HL-60 (cell line): Measurements from ENCODE around the gene EARS2.

Experiments used
- DNase-seq, 2 experiments: peaks; one replicate each; pipeline ENCODE4 v3.0.0-alpha.2; 2010 to 2020; ENCODE audit warnings: low read depth in 1 of 2, low spot score in 1 of 2
- H3K27ac ChIP-seq: fragments of 250-450 bp; sonication (Bioruptor Pico); replicated peaks from 2 replicates; pipeline ENCODE4 v1.5.1; 2020; ENCODE audit warnings: mild to moderate bottlenecking, moderate library complexity
- H3K27me3 ChIP-seq: fragments of 250-450 bp; sonication (Bioruptor Pico); 2 replicates; pipeline ENCODE4 v1.5.1; 2021; ENCODE audit warnings: mild to moderate bottlenecking, moderate library complexity; ENCODE audit not compliant: insufficient read depth, poor library complexity, severe bottlenecking
- H3K4me3 ChIP-seq: replicated peaks from 2 replicates; pipeline ENCODE4 v1.5.1; 2011; ENCODE audit warnings: mild to moderate bottlenecking, control low read depth, low read length; ENCODE audit not compliant: insufficient read depth
- GABPA ChIP-seq: IDR thresholded peaks from 2 replicates; pipeline ENCODE4 v1.6.1; 2012; ENCODE audit warnings: low read depth
- POLR2AphosphoS5 ChIP-seq: IDR thresholded peaks from 2 replicates; pipeline ENCODE4 v1.6.1; 2012; ENCODE audit warnings: low read depth
- SPI1 ChIP-seq: IDR thresholded peaks from 2 replicates; pipeline ENCODE4 v1.6.1; 2012; ENCODE audit warnings: low read depth, mild to moderate bottlenecking, borderline replicate concordance
- TF ChIP-seq, protein P1 (sequence below): IDR thresholded peaks from 2 replicates; pipeline ENCODE4 v1.6.1; 2012; ENCODE audit warnings: low read depth; ENCODE audit not compliant: insufficient replicate concordance
- TF ChIP-seq, protein P2 (sequence below): IDR thresholded peaks from one replicate; pipeline ENCODE4 v1.5.1; 2011; ENCODE audit warnings: low read length, control low read depth, inconsistent platforms; ENCODE audit not compliant: insufficient read depth

EARS2 gene

DNA sequence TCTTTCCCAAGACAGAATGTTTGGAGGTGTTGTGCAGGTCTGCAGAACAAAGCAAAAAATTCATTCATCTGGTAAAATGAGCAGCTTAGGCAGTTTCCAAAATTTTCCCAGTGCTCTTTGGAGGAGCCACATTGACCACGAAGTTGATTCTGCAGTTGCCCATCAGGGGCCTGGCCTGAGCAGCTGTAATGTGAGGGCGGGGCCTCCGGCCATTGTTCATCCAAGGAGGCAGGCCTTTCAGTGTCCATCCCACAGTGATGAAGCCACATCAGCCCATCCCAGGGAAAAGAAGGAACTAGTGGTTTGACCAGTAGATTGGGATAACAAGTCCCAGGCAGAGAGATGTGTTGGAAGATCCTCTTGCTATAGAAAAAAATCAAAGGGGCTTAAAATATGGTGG is 10.5 kb upstream of the EARS2 start:
- DNase-seq: no peak
- TF ChIP-seq POLR2AphosphoS5 (no peak), GABPA (no peak), SPI1 (no peak)
- TF ChIP-seq, protein P1, sequence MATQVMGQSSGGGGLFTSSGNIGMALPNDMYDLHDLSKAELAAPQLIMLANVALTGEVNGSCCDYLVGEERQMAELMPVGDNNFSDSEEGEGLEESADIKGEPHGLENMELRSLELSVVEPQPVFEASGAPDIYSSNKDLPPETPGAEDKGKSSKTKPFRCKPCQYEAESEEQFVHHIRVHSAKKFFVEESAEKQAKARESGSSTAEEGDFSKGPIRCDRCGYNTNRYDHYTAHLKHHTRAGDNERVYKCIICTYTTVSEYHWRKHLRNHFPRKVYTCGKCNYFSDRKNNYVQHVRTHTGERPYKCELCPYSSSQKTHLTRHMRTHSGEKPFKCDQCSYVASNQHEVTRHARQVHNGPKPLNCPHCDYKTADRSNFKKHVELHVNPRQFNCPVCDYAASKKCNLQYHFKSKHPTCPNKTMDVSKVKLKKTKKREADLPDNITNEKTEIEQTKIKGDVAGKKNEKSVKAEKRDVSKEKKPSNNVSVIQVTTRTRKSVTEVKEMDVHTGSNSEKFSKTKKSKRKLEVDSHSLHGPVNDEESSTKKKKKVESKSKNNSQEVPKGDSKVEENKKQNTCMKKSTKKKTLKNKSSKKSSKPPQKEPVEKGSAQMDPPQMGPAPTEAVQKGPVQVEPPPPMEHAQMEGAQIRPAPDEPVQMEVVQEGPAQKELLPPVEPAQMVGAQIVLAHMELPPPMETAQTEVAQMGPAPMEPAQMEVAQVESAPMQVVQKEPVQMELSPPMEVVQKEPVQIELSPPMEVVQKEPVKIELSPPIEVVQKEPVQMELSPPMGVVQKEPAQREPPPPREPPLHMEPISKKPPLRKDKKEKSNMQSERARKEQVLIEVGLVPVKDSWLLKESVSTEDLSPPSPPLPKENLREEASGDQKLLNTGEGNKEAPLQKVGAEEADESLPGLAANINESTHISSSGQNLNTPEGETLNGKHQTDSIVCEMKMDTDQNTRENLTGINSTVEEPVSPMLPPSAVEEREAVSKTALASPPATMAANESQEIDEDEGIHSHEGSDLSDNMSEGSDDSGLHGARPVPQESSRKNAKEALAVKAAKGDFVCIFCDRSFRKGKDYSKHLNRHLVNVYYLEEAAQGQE: no peak
- H3K27me3 ChIP-seq: no peaks in the 10 kb centered on the region
- H3K27ac ChIP-seq: no peak overlapping the region
- no peak overlapping the region for H3K4me3 ChIP-seq

DNA sequence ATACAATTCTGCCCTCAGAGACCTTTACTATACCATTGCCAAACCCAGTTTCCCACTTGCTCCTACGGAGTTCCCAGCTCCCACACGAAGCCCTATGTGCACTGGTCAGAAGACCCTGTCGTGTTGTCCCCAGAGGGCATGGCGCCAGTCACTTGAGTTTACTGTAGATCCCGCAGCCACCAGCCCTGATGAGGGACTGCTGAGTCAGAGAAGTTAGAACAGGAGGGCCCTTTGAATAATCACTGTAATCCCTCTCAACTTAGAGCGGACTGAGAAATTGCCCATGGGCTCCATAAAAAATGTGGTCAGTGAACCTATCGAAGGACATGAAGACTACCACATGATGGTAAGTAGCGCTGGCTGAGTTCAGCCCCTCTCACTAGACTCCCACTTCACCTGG is 9.6 kb upstream of the EARS2 start:
- Histone ChIP-seq H3K27ac (no peak overlapping the region), H3K4me3 (no peak overlapping the region), H3K27me3 (no peaks in the 10 kb centered on the region)
- no peak for DNase-seq
- no peak for TF ChIP-seq SPI1
- TF ChIP-seq, protein P1: no peak

DNA sequence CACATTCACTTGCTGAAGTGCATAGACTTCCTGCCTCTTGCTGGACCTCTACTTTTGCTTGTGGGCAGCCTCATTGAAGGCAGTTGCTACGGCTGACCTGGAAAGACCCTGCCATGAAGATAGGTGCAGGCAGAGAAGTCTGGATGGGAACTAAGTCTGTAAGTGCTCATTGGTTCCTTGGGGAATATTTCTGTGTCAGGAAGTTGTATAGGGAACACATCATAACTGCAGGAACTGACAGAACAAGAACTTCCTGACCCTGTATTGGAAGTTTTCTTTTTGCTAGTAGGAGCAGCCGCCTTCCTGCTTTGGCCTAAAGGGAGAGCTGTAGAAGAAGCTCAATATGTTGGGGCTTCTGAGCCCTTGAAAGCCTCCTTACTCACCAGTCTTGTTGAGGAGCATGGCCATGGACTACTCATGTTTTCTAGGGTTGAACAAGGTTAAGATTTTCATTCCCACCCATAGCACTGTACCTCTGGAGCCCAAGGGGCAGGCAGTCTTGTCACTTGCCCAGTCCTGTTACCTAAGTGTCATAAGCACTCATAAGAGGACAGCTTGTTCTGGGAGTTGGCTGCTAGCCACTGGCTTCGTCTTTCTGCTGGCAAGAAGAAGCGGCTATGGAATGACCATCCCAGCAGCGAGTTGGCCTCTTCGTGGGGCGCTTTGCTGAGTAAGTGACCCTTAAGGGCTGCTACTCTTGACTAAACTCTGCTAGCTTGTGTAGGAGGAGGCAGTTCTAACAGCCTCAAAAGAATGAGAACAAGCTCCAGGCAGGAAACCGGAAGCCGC is 7.6 kb upstream of the EARS2 start:
- no peak for TF ChIP-seq SPI1
- TF ChIP-seq POLR2AphosphoS5: no peak
- TF ChIP-seq, protein P1: no peak
- no peak for TF ChIP-seq GABPA
- TF ChIP-seq, protein P2, sequence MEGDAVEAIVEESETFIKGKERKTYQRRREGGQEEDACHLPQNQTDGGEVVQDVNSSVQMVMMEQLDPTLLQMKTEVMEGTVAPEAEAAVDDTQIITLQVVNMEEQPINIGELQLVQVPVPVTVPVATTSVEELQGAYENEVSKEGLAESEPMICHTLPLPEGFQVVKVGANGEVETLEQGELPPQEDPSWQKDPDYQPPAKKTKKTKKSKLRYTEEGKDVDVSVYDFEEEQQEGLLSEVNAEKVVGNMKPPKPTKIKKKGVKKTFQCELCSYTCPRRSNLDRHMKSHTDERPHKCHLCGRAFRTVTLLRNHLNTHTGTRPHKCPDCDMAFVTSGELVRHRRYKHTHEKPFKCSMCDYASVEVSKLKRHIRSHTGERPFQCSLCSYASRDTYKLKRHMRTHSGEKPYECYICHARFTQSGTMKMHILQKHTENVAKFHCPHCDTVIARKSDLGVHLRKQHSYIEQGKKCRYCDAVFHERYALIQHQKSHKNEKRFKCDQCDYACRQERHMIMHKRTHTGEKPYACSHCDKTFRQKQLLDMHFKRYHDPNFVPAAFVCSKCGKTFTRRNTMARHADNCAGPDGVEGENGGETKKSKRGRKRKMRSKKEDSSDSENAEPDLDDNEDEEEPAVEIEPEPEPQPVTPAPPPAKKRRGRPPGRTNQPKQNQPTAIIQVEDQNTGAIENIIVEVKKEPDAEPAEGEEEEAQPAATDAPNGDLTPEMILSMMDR: no peak
- no peak for DNase-seq
- Histone ChIP-seq H3K4me3 (no peak overlapping the region), H3K27me3 (no peaks in the 10 kb centered on the region), H3K27ac (no peak overlapping the region)

DNA sequence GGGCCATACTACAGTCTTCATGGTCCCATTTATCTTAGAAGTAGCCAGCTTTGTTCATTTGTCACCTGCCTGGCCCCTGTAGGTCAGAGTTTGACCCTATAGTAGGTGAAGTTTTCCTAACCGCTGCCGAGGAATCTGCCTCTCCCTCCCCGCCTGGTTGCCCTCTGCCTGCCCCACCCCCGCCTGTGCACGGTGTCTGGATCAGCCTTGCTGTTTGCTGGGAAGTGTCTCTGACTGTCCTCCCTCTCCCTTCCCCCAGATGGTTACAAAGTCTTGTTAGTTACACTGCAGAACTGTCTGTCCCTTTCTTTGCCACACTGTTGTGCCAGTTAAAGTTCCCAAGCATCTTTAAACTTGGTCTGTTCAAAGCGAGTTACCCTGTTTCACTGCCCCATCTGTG is 6.0 kb upstream of the EARS2 start:
- Histone ChIP-seq H3K27me3 (no peaks in the 10 kb centered on the region), H3K4me3 (no peak overlapping the region), H3K27ac (no peak overlapping the region)
- TF ChIP-seq, protein P1: no peak
- TF ChIP-seq SPI1 (no peak), POLR2AphosphoS5 (no peak), GABPA (no peak)
- TF ChIP-seq, protein P2: no peak
- DNase-seq: no peak
